ENCODE measurements around the gene ZNF841. TPM values are rescaled to one million over a fixed set of nuclear protein-coding genes. Genes with fewer than 3 reads are reported as not detected.

ZNF841 gene
- total and polyA plus RNA-seq, 9 of the 15 experiments (the other 6 are each of a cell fraction or from before 2014, with no cell fraction given): 3.1 to 17.1 (median 11.0) TPM

- TF ChIP-seq U2AF2 (optimal IDR thresholded peaks at IDR 0.05; ENCODE audit: low read depth, low read length) (no peak), MAFG (tag; conservative IDR thresholded peaks at IDR 0.05) (no peak), ZFPM2 (CRISPR knock-in tag; IDR thresholded peaks at IDR 0.05) (no peak), EP300 (IDR thresholded peaks at IDR 0.05; ENCODE audit: low read length) (no peak), SMARCB1 (IDR thresholded peaks at IDR 0.05; ENCODE audit: insufficient read length, low read depth) (no peak), ZBTB2 (IDR thresholded peaks at IDR 0.05) (no peak), SREBF1 (IDR thresholded peaks at IDR 0.05; ENCODE audit: borderline replicate concordance, low read depth, low read length) (no peak), SMARCA5 (IDR thresholded peaks at IDR 0.05) (no peak), HMGN3 (IDR thresholded peaks at IDR 0.05; ENCODE audit: borderline replicate concordance, extremely low read depth, insufficient read length, low read depth, low read length) (peak; percentile 51), ILF3 (IDR thresholded peaks at IDR 0.05; ENCODE audit: borderline replicate concordance) (no peak), RBBP5 (IDR thresholded peaks at IDR 0.05; ENCODE audit: borderline replicate concordance, insufficient read depth, low read length, poor library complexity, severe bottlenecking) (peak; percentile 49), WHSC1 (IDR thresholded peaks at IDR 0.05; ENCODE audit: low read length) (no peak), HLTF (IDR thresholded peaks at IDR 0.05) (no peak), GTF3C2 (IDR thresholded peaks at IDR 0.05; ENCODE audit: borderline replicate concordance, extremely low read depth, insufficient read length) (no peak), CTCFL (IDR thresholded peaks at IDR 0.05; ENCODE audit: borderline replicate concordance, insufficient read depth, low read depth, low read length, poor library complexity, severe bottlenecking) (no peak)
Observed at GRCh38 chr19:52095172-52096014, at the start of gene ZNF841 (continued).
